WTC11 (cell line): Measurements from ENCODE around the gene HIP1.

Experiments used
- CREM ChIP-seq: sonication (generic); formaldehyde crosslinking; IDR thresholded peaks from 2 replicates; pipeline ENCODE4 v1.8.1; 2022; ENCODE audit warnings: mild to moderate bottlenecking, missing genetic modification reagents, moderate library complexity
- CTCF ChIP-seq: fragments of 200-600 bp; IDR thresholded peaks from 2 replicates; pipeline ENCODE4 v1.8.0; 2022; ENCODE audit warnings: antibody characterized with exemption
- HMGA2 ChIP-seq: fragments of 250-450 bp; sonication (Bioruptor Pico); IDR thresholded peaks from 2 replicates; pipeline ENCODE4 v1.4.0; 2021; ENCODE audit warnings: mild to moderate bottlenecking, moderate library complexity
- MAX ChIP-seq: sonication (generic); formaldehyde crosslinking; IDR thresholded peaks from 2 replicates; pipeline ENCODE4 v1.8.0; 2022; ENCODE audit warnings: mild to moderate bottlenecking, missing genetic modification reagents
- NFYB ChIP-seq: sonication (generic); formaldehyde crosslinking; conservative IDR thresholded peaks from 2 replicates; pipeline ENCODE4 v1.8.0; 2022; ENCODE audit warnings: low read depth, missing genetic modification reagents
- PREB ChIP-seq: sonication (generic); formaldehyde crosslinking; IDR thresholded peaks from 2 replicates; pipeline ENCODE4 v1.8.1; 2022; ENCODE audit warnings: mild to moderate bottlenecking, missing genetic modification reagents, moderate library complexity, borderline replicate concordance
- ZNF263 ChIP-seq: sonication (generic); formaldehyde crosslinking; IDR thresholded peaks from 2 replicates; pipeline ENCODE4 v1.8.1; 2022; ENCODE audit warnings: low read depth, mild to moderate bottlenecking, moderate library complexity, missing genetic modification reagents
- ZSCAN18 ChIP-seq: fragments of 250-450 bp; sonication (Bioruptor Pico); IDR thresholded peaks from 2 replicates; pipeline ENCODE4 v2.1.2; 2022; ENCODE audit warnings: mild to moderate bottlenecking, moderate library complexity

- TF ChIP-seq ZNF263 (CRISPR knock-in tag) (no peak), CTCF (no peak), NFYB (CRISPR knock-in tag) (no peak), MAX (CRISPR knock-in tag) (no peak), CREM (no peak), HMGA2 (CRISPR knock-in tag) (no peak), PREB (CRISPR knock-in tag) (no peak), ZSCAN18 (CRISPR knock-in tag) (no peak)
Measured at GRCh38 chr7:75727881-75728593, 10.7 kb downstream of the HIP1 start.
